Stomach (tissue), 9 donors: Measurements from ENCODE around the gene DBP. TPM values are rescaled to one million over a fixed set of nuclear protein-coding genes. Genes with fewer than 3 reads are reported as not detected.

ENCODE experiments used
- DNase-seq, 2 donors: peaks; one replicate each; pipeline versions ENCODE4 v3.0.0 to v3.0.0-alpha.2; 2013 to 2019
- H3K27ac ChIP-seq, 5 donors: fragments of 200-600 bp in 4 of 5; sonication (generic) in 4 of 5; one replicate each; pipeline ENCODE4 v1.5.1; 2013 to 2019; ENCODE audit warnings: mild to moderate bottlenecking in 1 of 5, moderate library complexity in 1 of 5
- H3K27me3 ChIP-seq, 3 donors: fragments of 200-600 bp; sonication (generic); one replicate each; pipeline ENCODE4 v1.5.1; 2017 to 2019; ENCODE audit warnings: mixed run types in 1 of 3
- H3K36me3 ChIP-seq, 4 donors: fragments of 200-600 bp; sonication (generic); 1 replicate in 3 of 4; 2 replicates in 1 of 4; pipeline ENCODE4 v1.5.1; 2016 to 2019
- H3K4me1 ChIP-seq, 4 donors: fragments of 200-600 bp; sonication (generic); one replicate each; pipeline ENCODE4 v1.5.1; 2016 to 2019
- H3K4me3 ChIP-seq, 4 donors: fragments of 200-600 bp; sonication (generic) in 3 of 4; one replicate each; pipeline ENCODE4 v1.5.1; 2016 to 2019; ENCODE audit warnings: mild to moderate bottlenecking in 1 of 4
- H3K9me3 ChIP-seq, 4 donors: fragments of 200-600 bp; sonication (generic); one replicate each; pipeline ENCODE4 v1.5.1; 2016 to 2019
- CTCF ChIP-seq, 7 experiments: fragments of 450-650 bp in 4 of 7; fragments of 200-600 bp in 3 of 7; sonication (generic) in 3 of 7; IDR thresholded peaks; one replicate each; pipeline ENCODE4 v1.5.1; 2016 to 2019; ENCODE audit warnings: antibody characterized with exemption in 7 of 7, control low read depth in 2 of 7, mild to moderate bottlenecking in 1 of 7
- EP300 ChIP-seq: sonication (generic); formaldehyde crosslinking; IDR thresholded peaks from one replicate; pipeline ENCODE4 v1.6.1; 2017; ENCODE audit warnings: antibody characterized with exemption
- POLR2A ChIP-seq, 4 donors: fragments of 450-650 bp; IDR thresholded peaks; one replicate each; pipeline ENCODE4 v1.6.1; 2016; ENCODE audit warnings: antibody characterized with exemption in 4 of 4, control low read depth in 2 of 4, mild to moderate bottlenecking in 1 of 4, moderate library complexity in 1 of 4
- POLR2AphosphoS5 ChIP-seq, 3 donors: sonication (generic); formaldehyde crosslinking; IDR thresholded peaks; one replicate each; pipeline ENCODE4 v1.6.1; 2016; ENCODE audit warnings: antibody characterized with exemption in 3 of 3
- WGBS, 5 donors: extraction: QIAGEN DNeasy Blood & Tissue Kit in 3 of 5; methylation state at CpG; one replicate each; pipeline versions ENCODE4 v1.1.5 to v1.1.7; 2013 to 2018; 5-methylcytosine and 5-hydroxymethylcytosine counted together
- intact Hi-C: fragments of 100-400 bp; cut with DNase I; formaldehyde crosslinking; loops from one replicate; pipeline ENCODE4 v1.15.1; 2023; ENCODE audit warnings: low total_unique reads
- polyA plus RNA-seq, 3 donors: library from polyadenylated mRNA; stranded (reverse); fragments of 200-250 nt; gene quantifications; one replicate each; pipeline ENCODE4 v1.2.3, GENCODE V29; 2013
- total RNA-seq, 5 donors: library from RNA; depleted of rRNA; stranded (reverse); fragments of >200 nt; gene quantifications; one replicate each; pipeline versions ENCODE4 v1.1.0 to v1.2.3, GENCODE V29; 2014 to 2016
- donor health status: healthy with polysubstance abuse.
- donor health status: Bipolar disorder and iron deficiency.
- donor health status: healthy.

The DBP gene
- total and polyA plus RNA-seq, 8 donors = 4.2 to 29.0 (median 9.6) TPM; not detected in 1

- Histone ChIP-seq H3K27me3 (peaks cover 0 to 14% (median 0%) of the 10 kb centered on the region in 3 donors), H3K4me1 (peaks cover 0 to 4% (median 0%) of the 10 kb centered on the region in 4 donors), H3K9me3 (no peaks in the 10 kb centered on the region), H3K4me3 (no peak overlapping the region), H3K36me3 (no peaks in the 10 kb centered on the region), H3K27ac (no peak overlapping the region)
- intact Hi-C loops = no loop called here
- 73 to 81% (median 78%) methylated on average over 9 of the region's 9 CpGs for WGBS, 5 donors
- no peak for DNase-seq
- no peak for TF ChIP-seq POLR2A (IDR thresholded peaks at IDR 0.05)
- TF ChIP-seq POLR2AphosphoS5 (IDR thresholded peaks at IDR 0.05) = no peak
- no peak for TF ChIP-seq EP300
- no peak for TF ChIP-seq CTCF (IDR thresholded peaks at IDR 0.05)
Measured at GRCh38 chr19:48603001-48603400, 34.2 kb downstream of the DBP start.

- no peak for DNase-seq
- Histone ChIP-seq H3K9me3 (no peaks in the 10 kb centered on the region), H3K4me1 (peaks cover 0 to 4% (median 0%) of the 10 kb centered on the region in 4 donors), H3K36me3 (no peaks in the 10 kb centered on the region), H3K27ac (peak overlapping the region in 1 of 5 donors; percentile 17), H3K27me3 (peaks cover 0 to 18% (median 0%) of the 10 kb centered on the region in 3 donors), H3K4me3 (no peak overlapping the region)
- no peak for TF ChIP-seq POLR2A (IDR thresholded peaks at IDR 0.05)
- no peak for TF ChIP-seq EP300
- no peak for TF ChIP-seq CTCF (IDR thresholded peaks at IDR 0.05)
- TF ChIP-seq POLR2AphosphoS5 (IDR thresholded peaks at IDR 0.05) = no peak
- WGBS, 5 donors = 84 to 92% (median 88%) methylated on average over 16 to 21 of the region's 21 CpGs
- intact Hi-C loops = no loop called here
Measured at GRCh38 chr19:48600679-48601417, 36.3 kb downstream of the DBP start.

GRCh38 chr19:48598996-48599700, 38.0 kb downstream of the DBP start:
- H3K36me3 ChIP-seq = no peaks in the 10 kb centered on the region
- no peak overlapping the region for H3K27ac ChIP-seq
- no peak for TF ChIP-seq POLR2AphosphoS5 (IDR thresholded peaks at IDR 0.05)
- TF ChIP-seq POLR2A (IDR thresholded peaks at IDR 0.05) = no peak
- no peak for TF ChIP-seq CTCF (IDR thresholded peaks at IDR 0.05)
- no peak for TF ChIP-seq EP300
- WGBS, 5 donors = 56 to 84% (median 65%) methylated on average over 12 to 30 of the region's 30 CpGs
- no peaks in the 10 kb centered on the region for H3K9me3 ChIP-seq
- peaks cover 0 to 18% (median 0%) of the 10 kb centered on the region in 3 donors for H3K27me3 ChIP-seq
- no peak for DNase-seq
- H3K4me3 ChIP-seq = no peak overlapping the region
- peaks cover 0 to 4% (median 0%) of the 10 kb centered on the region in 4 donors for H3K4me1 ChIP-seq
- intact Hi-C loops = no loop called here

GRCh38 chr19:48596679-48597465, 40.3 kb downstream of the DBP start:
- no peak overlapping the region for H3K4me3 ChIP-seq
- no peak for DNase-seq
- intact Hi-C loops = no loop called here
- H3K27ac ChIP-seq = peak overlapping the region in 1 of 5 donors; percentile 17
- no peaks in the 10 kb centered on the region for H3K4me1 ChIP-seq
- H3K27me3 ChIP-seq = peaks cover 0 to 18% (median 0%) of the 10 kb centered on the region in 3 donors
- no peaks in the 10 kb centered on the region for H3K9me3 ChIP-seq
- TF ChIP-seq POLR2AphosphoS5 (IDR thresholded peaks at IDR 0.05) = no peak
- TF ChIP-seq POLR2A (IDR thresholded peaks at IDR 0.05) = no peak
- no peak for TF ChIP-seq EP300
- no peak for TF ChIP-seq CTCF (IDR thresholded peaks at IDR 0.05)
- H3K36me3 ChIP-seq = no peaks in the 10 kb centered on the region
- WGBS, 5 donors = 72 to 82% (median 80%) methylated on average over 29 to 39 of the region's 39 CpGs
